Liver (tissue), 9 donors: ENCODE data around the gene RIMBP2. TPM values are rescaled to one million over a fixed set of nuclear protein-coding genes. Genes with fewer than 3 reads are reported as not detected.

Source experiments
- DNase-seq: peaks from one replicate; pipeline ENCODE4 v3.0.0-alpha.2; 2017; ENCODE audit warnings: low spot score
- H3K27ac ChIP-seq, 2 donors: one replicate each; pipeline ENCODE4 v1.7.0; 2013; ENCODE audit warnings: inconsistent platforms in 2 of 2, low read length in 2 of 2, control low read depth in 1 of 2, low read depth in 1 of 2, mild to moderate bottlenecking in 1 of 2
- H3K27me3 ChIP-seq, 4 donors: one replicate each; pipeline versions ENCODE4 v1.6.1 to v1.7.0; 2013; ENCODE audit warnings: low read length in 3 of 4, inconsistent platforms in 1 of 4, mild to moderate bottlenecking in 1 of 4, moderate library complexity in 1 of 4; ENCODE audit not compliant: control insufficient read depth in 4 of 4, insufficient read depth in 4 of 4
- H3K36me3 ChIP-seq, 4 donors: one replicate each; pipeline versions ENCODE4 v1.6.1 to v1.7.0; 2013; ENCODE audit warnings: low read length in 3 of 4, mild to moderate bottlenecking in 3 of 4, low read depth in 1 of 4, moderate library complexity in 1 of 4; ENCODE audit not compliant: control insufficient read depth in 4 of 4, insufficient read depth in 3 of 4
- H3K4me1 ChIP-seq, 4 donors: one replicate each; pipeline versions ENCODE4 v1.6.1 to v1.7.0; 2013; ENCODE audit warnings: low read length in 3 of 4, mild to moderate bottlenecking in 3 of 4, moderate library complexity in 1 of 4; ENCODE audit not compliant: control insufficient read depth in 4 of 4, insufficient read depth in 4 of 4
- H3K4me3 ChIP-seq, 3 donors: one replicate each; pipeline versions ENCODE4 v1.6.1 to v1.7.0; 2013; ENCODE audit warnings: low read length in 3 of 3, control low read depth in 1 of 3, low read depth in 1 of 3, mild to moderate bottlenecking in 1 of 3
- H3K9ac ChIP-seq, 2 donors: one replicate each; pipeline ENCODE4 v1.7.0; 2013; ENCODE audit warnings: low read length in 2 of 2, mild to moderate bottlenecking in 2 of 2, moderate library complexity in 2 of 2, control low read depth in 1 of 2, low read depth in 1 of 2
- H3K9me3 ChIP-seq, 4 donors: one replicate each; pipeline versions ENCODE4 v1.6.1 to v1.7.0; 2013; ENCODE audit warnings: low read length in 3 of 4; ENCODE audit not compliant: control insufficient read depth in 4 of 4
- ATF3 ChIP-seq: IDR thresholded peaks from 2 replicates; pipeline ENCODE4 v1.6.1; 2016; ENCODE audit warnings: antibody characterized with exemption
- CTCF ChIP-seq: fragments of 150-350 bp; IDR thresholded peaks from 2 replicates; pipeline ENCODE4 v1.5.1; 2017; ENCODE audit warnings: improper control_type of control experiment, low read depth, low read length; ENCODE audit not compliant: missing input control
- EGR1 ChIP-seq, 2 donors: IDR thresholded peaks; 2 replicates each; pipeline ENCODE4 v1.6.1; 2016 to 2018; ENCODE audit warnings: antibody characterized with exemption in 2 of 2, low read depth in 2 of 2
- FOXA1 ChIP-seq: IDR thresholded peaks from 2 replicates; pipeline ENCODE4 v1.6.1; 2016; ENCODE audit warnings: antibody characterized with exemption
- FOXA2 ChIP-seq: IDR thresholded peaks from 2 replicates; pipeline ENCODE4 v1.6.1; 2016; ENCODE audit warnings: antibody characterized with exemption
- GABPA ChIP-seq, 2 donors: IDR thresholded peaks in 1 of 2; conservative IDR thresholded peaks in 1 of 2; 2 replicates each; pipeline ENCODE4 v1.6.1; 2016; ENCODE audit warnings: antibody characterized with exemption in 2 of 2, mild to moderate bottlenecking in 1 of 2, moderate library complexity in 1 of 2
- HNF4A ChIP-seq, 2 donors: conservative IDR thresholded peaks; 2 replicates each; pipeline ENCODE4 v1.6.1; 2016; ENCODE audit warnings: antibody characterized with exemption in 2 of 2, mild to moderate bottlenecking in 2 of 2
- HNF4G ChIP-seq: IDR thresholded peaks from 2 replicates; pipeline ENCODE4 v1.6.1; 2016; ENCODE audit warnings: antibody characterized with exemption
- JUND ChIP-seq, 2 donors: IDR thresholded peaks; 2 replicates each; pipeline ENCODE4 v1.6.1; 2016; ENCODE audit warnings: antibody characterized with exemption in 2 of 2
- NR2F2 ChIP-seq: IDR thresholded peaks from 2 replicates; pipeline ENCODE4 v1.6.1; 2016; ENCODE audit warnings: antibody characterized with exemption
- RAD21 ChIP-seq, 2 donors: IDR thresholded peaks; 2 replicates each; pipeline ENCODE4 v1.6.1; 2016; ENCODE audit warnings: antibody characterized with exemption in 2 of 2, mild to moderate bottlenecking in 2 of 2
- REST ChIP-seq: IDR thresholded peaks from 2 replicates; pipeline ENCODE4 v1.6.1; 2016; ENCODE audit warnings: antibody characterized with exemption, mild to moderate bottlenecking
- RXRA ChIP-seq, 2 donors: IDR thresholded peaks; 2 replicates each; pipeline ENCODE4 v1.6.1; 2017 to 2018; ENCODE audit warnings: antibody characterized with exemption in 2 of 2, mild to moderate bottlenecking in 1 of 2
- SP1 ChIP-seq: IDR thresholded peaks from 2 replicates; pipeline ENCODE4 v1.6.1; 2018; ENCODE audit warnings: antibody characterized with exemption, mild to moderate bottlenecking
- TAF1 ChIP-seq: conservative IDR thresholded peaks from 2 replicates; pipeline ENCODE4 v1.6.1; 2016; ENCODE audit warnings: antibody characterized with exemption, mild to moderate bottlenecking
- YY1 ChIP-seq: IDR thresholded peaks from 2 replicates; pipeline ENCODE4 v1.6.1; 2016; ENCODE audit warnings: antibody characterized with exemption, mild to moderate bottlenecking
- ZBTB33 ChIP-seq: IDR thresholded peaks from 2 replicates; pipeline ENCODE4 v1.6.1; 2016; ENCODE audit warnings: antibody characterized with exemption
- WGBS: extraction: QIAGEN DNeasy Blood & Tissue Kit; methylation state at CpG from one replicate; pipeline ENCODE4 v1.1.7; 2013; 5-methylcytosine and 5-hydroxymethylcytosine counted together
- polyA plus RNA-seq, 2 donors: library from polyadenylated mRNA; stranded (reverse) in 1 of 2; unstranded in 1 of 2; fragments of 200-250 nt in 1 of 2; fragments of >200 nt in 1 of 2; fragmentation: Nextera tagmentation in 1 of 2; extraction: Ambion mirVana in 1 of 2; gene quantifications; one replicate each; pipeline versions ENCODE4 v1.2.1 to v1.2.3, GENCODE V29; 2013 to 2015
- total RNA-seq, 2 donors: library from RNA; depleted of rRNA; stranded (reverse); fragments of >200 nt; gene quantifications; one replicate each; pipeline ENCODE4 v1.2.3, GENCODE V29; 2014
- TF ChIP-seq, protein P1 (sequence below): IDR thresholded peaks from 2 replicates; pipeline ENCODE4 v1.6.1; 2016; ENCODE audit warnings: antibody characterized with exemption
- donor health status: healthy.
- donor health status: healthy.
- donor health status: healthy.
- donor health status: healthy.
- donor health status: healthy.

The RIMBP2 gene
- total and polyA plus RNA-seq, 4 donors: 0.01 to 0.17 (median 0.09) TPM; not detected in 1

GRCh38 chr12:130708648-130709047 is 7.5 kb downstream of the RIMBP2 start (continued):
- no peak for TF ChIP-seq ZBTB33
- no peak for TF ChIP-seq NR2F2
- TF ChIP-seq ATF3: no peak
- no peak for TF ChIP-seq HNF4A (conservative IDR thresholded peaks at IDR 0.05)
- TF ChIP-seq TAF1: no peak
- TF ChIP-seq EGR1 (IDR thresholded peaks at IDR 0.05; ENCODE audit: low read depth in 2 of 2): no peak
- TF ChIP-seq RXRA (IDR thresholded peaks at IDR 0.05): no peak
- no peak for TF ChIP-seq RAD21 (IDR thresholded peaks at IDR 0.05)
- TF ChIP-seq SP1: no peak

DNA sequence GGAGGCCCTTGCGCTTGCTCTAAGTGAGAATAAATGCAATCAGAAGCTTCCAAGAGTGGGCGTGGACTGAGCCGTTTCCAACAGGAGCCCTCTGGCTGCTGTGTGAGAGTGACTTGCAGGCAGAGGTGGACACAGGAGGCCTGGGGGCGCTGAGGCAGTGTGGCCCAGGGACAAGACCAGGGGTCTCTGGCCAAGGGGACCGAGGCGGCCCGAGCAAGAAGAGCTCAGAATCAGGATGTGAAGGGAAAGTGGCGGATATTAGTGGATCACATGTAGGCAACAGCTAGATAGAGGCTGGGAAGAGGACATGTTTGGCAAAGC is 8.6 kb downstream of the RIMBP2 start:
- Histone ChIP-seq H3K27me3 (peaks cover 0 to 6% (median 1%) of the 10 kb centered on the region in 4 donors), H3K36me3 (no peaks in the 10 kb centered on the region), H3K9ac (no peak overlapping the region), H3K27ac (no peak overlapping the region), H3K4me1 (no peaks in the 10 kb centered on the region), H3K9me3 (no peaks in the 10 kb centered on the region), H3K4me3 (no peak overlapping the region)
- 88% methylated on average over 8 of the region's 8 CpGs for WGBS
- TF ChIP-seq FOXA2: no peak
- no peak for TF ChIP-seq TAF1
- no peak for TF ChIP-seq REST
- TF ChIP-seq, protein P1, sequence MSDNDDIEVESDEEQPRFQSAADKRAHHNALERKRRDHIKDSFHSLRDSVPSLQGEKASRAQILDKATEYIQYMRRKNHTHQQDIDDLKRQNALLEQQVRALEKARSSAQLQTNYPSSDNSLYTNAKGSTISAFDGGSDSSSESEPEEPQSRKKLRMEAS: no peak
- no peak for TF ChIP-seq CTCF
- TF ChIP-seq RAD21 (IDR thresholded peaks at IDR 0.05): no peak
- TF ChIP-seq YY1: no peak
- TF ChIP-seq HNF4G: no peak
- TF ChIP-seq SP1: no peak
- no peak for TF ChIP-seq ATF3
- no peak for TF ChIP-seq FOXA1
- TF ChIP-seq GABPA (IDR thresholded peaks at IDR 0.05 in 1 of 2, conservative IDR thresholded peaks at IDR 0.05 in 1 of 2): no peak
- no peak for TF ChIP-seq NR2F2
- no peak for TF ChIP-seq JUND (IDR thresholded peaks at IDR 0.05)
- TF ChIP-seq ZBTB33: no peak
- no peak for TF ChIP-seq RXRA (IDR thresholded peaks at IDR 0.05)
- DNase-seq: no peak
